ENCODE results near the gene C10orf67.

GRCh38 chr10:23325132-23325531 lies 19.5 kb downstream of the C10orf67 start:
- TF ChIP-seq CTCF (IDR thresholded peaks at IDR 0.05; ENCODE audit: insufficient read depth, low read length) (no peak), POLR2AphosphoS5 (IDR thresholded peaks at IDR 0.05; ENCODE audit: low read depth) (no peak), GABPA (IDR thresholded peaks at IDR 0.05; ENCODE audit: low read depth) (no peak), REST (IDR thresholded peaks at IDR 0.05; ENCODE audit: insufficient replicate concordance, low read depth) (no peak)

Measured in HL-60 (cell line).